Memory B cell (primary cell): ENCODE data around the gene RAPGEF5.
A peak's percentile ranks its signal among the peaks of the same experiment; 100 is the strongest.

Experiments
- ATAC-seq: fragments of 150-1000 bp; cut with Tn5 transposase; 2 replicates; pipeline ENCODE4 v1.10.0; 2021; ENCODE audit warnings: low read depth, mild to moderate bottlenecking, moderate library complexity
- DNase-seq, 2 donors: peaks; one replicate each; pipeline ENCODE4 v3.0.0; 2022; ENCODE audit warnings: low spot score in 2 of 2
- H3K27ac Mint-ChIP-seq: one replicate; pipeline ENCODE4 v1.8.0; 2022; ENCODE audit warnings: mild to moderate bottlenecking, moderate library complexity, mixed read lengths
- H3K27me3 Mint-ChIP-seq: one replicate; pipeline ENCODE4 v1.8.0; 2022; ENCODE audit warnings: mixed read lengths
- H3K36me3 Mint-ChIP-seq: one replicate; pipeline ENCODE4 v1.8.0; 2022; ENCODE audit warnings: mild to moderate bottlenecking, mixed read lengths
- H3K4me1 Mint-ChIP-seq: one replicate; pipeline ENCODE4 v1.8.0; 2022; ENCODE audit warnings: mixed read lengths
- H3K4me3 Mint-ChIP-seq: one replicate; pipeline ENCODE4 v1.8.0; 2022; ENCODE audit warnings: mild to moderate bottlenecking, moderate library complexity, mixed read lengths
- H3K9me3 Mint-ChIP-seq: one replicate; pipeline ENCODE4 v1.8.0; 2022; ENCODE audit warnings: mixed read lengths

RAPGEF5 gene

GRCh38 chr7:22300839-22301238 lies 56.1 kb downstream of the RAPGEF5 start:
- Mint-ChIP-seq H3K9me3 (no peaks in the 10 kb centered on the region), H3K4me1 (no peaks in the 10 kb centered on the region), H3K4me3 (no peak overlapping the region), H3K27me3 (no peaks in the 10 kb centered on the region), H3K36me3 (no peaks in the 10 kb centered on the region), H3K27ac (no peak overlapping the region)
- DNase-seq (no peak), ATAC-seq (no peak)

- H3K27me3 Mint-ChIP-seq, result peaks cover 2% of the 10 kb centered on the region
- no peak overlapping the region for H3K4me3 Mint-ChIP-seq
- H3K36me3 Mint-ChIP-seq, result no peaks in the 10 kb centered on the region
- H3K27ac Mint-ChIP-seq, result no peak overlapping the region
- H3K9me3 Mint-ChIP-seq, result no peaks in the 10 kb centered on the region
- ATAC-seq, result no peak
- H3K4me1 Mint-ChIP-seq, result no peaks in the 10 kb centered on the region
- no peak for DNase-seq
Measured at GRCh38 chr7:22296916-22297315, 60.0 kb downstream of the RAPGEF5 start.

- Mint-ChIP-seq H3K4me3 (no peak overlapping the region), H3K36me3 (no peaks in the 10 kb centered on the region), H3K27ac (no peak overlapping the region), H3K4me1 (no peaks in the 10 kb centered on the region), H3K9me3 (no peaks in the 10 kb centered on the region), H3K27me3 (peaks cover 2% of the 10 kb centered on the region)
- ATAC-seq (no peak), DNase-seq (no peak)
Measured at GRCh38 chr7:22296265-22296566, 60.7 kb downstream of the RAPGEF5 start.

GRCh38 chr7:22295402-22296264 lies 61.3 kb downstream of the RAPGEF5 start:
- no peaks in the 10 kb centered on the region for H3K4me1 Mint-ChIP-seq
- H3K27ac Mint-ChIP-seq, result no peak overlapping the region
- no peak for ATAC-seq

GRCh38 chr7:22292531-22292930 lies 64.4 kb downstream of the RAPGEF5 start:
- no peaks in the 10 kb centered on the region for H3K9me3 Mint-ChIP-seq
- peaks cover 7% of the 10 kb centered on the region for H3K27me3 Mint-ChIP-seq
- H3K36me3 Mint-ChIP-seq, result no peaks in the 10 kb centered on the region
- H3K27ac Mint-ChIP-seq, result no peak overlapping the region
- DNase-seq, result no peak
- no peaks in the 10 kb centered on the region for H3K4me1 Mint-ChIP-seq
- ATAC-seq, result no peak
- H3K4me3 Mint-ChIP-seq, result no peak overlapping the region

More at GRCh38 chr7:22295402-22296264, 61.3 kb downstream of the RAPGEF5 start:
- DNase-seq, result no peak
- H3K9me3 Mint-ChIP-seq, result no peaks in the 10 kb centered on the region
- peaks cover 2% of the 10 kb centered on the region for H3K27me3 Mint-ChIP-seq
- H3K36me3 Mint-ChIP-seq, result no peaks in the 10 kb centered on the region
- no peak overlapping the region for H3K4me3 Mint-ChIP-seq

- H3K27me3 Mint-ChIP-seq, result peaks cover 7% of the 10 kb centered on the region
- ATAC-seq, result no peak
- no peak overlapping the region for H3K27ac Mint-ChIP-seq
- no peaks in the 10 kb centered on the region for H3K9me3 Mint-ChIP-seq
- no peaks in the 10 kb centered on the region for H3K4me1 Mint-ChIP-seq
- no peaks in the 10 kb centered on the region for H3K36me3 Mint-ChIP-seq
- DNase-seq, result no peak
- no peak overlapping the region for H3K4me3 Mint-ChIP-seq
Measured at GRCh38 chr7:22291977-22292376, 65.0 kb downstream of the RAPGEF5 start.

- H3K4me3 Mint-ChIP-seq, result no peak overlapping the region
Measured at GRCh38 chr7:22288202-22288601, 68.8 kb downstream of the RAPGEF5 start.

GRCh38 chr7:22287412-22287811 lies 69.5 kb downstream of the RAPGEF5 start:
- Mint-ChIP-seq H3K36me3 (no peaks in the 10 kb centered on the region), H3K9me3 (no peaks in the 10 kb centered on the region), H3K4me3 (no peak overlapping the region), H3K27me3 (peaks cover 7% of the 10 kb centered on the region), H3K4me1 (no peaks in the 10 kb centered on the region), H3K27ac (no peak overlapping the region)
- DNase-seq (no peak), ATAC-seq (peak; percentile 22)

More at GRCh38 chr7:22288202-22288601, 68.8 kb downstream of the RAPGEF5 start:
- Mint-ChIP-seq H3K36me3 (no peaks in the 10 kb centered on the region), H3K27ac (no peak overlapping the region), H3K27me3 (peaks cover 7% of the 10 kb centered on the region), H3K9me3 (no peaks in the 10 kb centered on the region), H3K4me1 (no peaks in the 10 kb centered on the region)
- DNase-seq (no peak), ATAC-seq (no peak)

- Mint-ChIP-seq H3K27me3 (peaks cover 7% of the 10 kb centered on the region), H3K9me3 (no peaks in the 10 kb centered on the region), H3K36me3 (no peaks in the 10 kb centered on the region), H3K27ac (no peak overlapping the region), H3K4me3 (no peak overlapping the region), H3K4me1 (no peaks in the 10 kb centered on the region)
- DNase-seq (no peak), ATAC-seq (no peak)
Measured at GRCh38 chr7:22286436-22286835, 70.5 kb downstream of the RAPGEF5 start.

GRCh38 chr7:22281481-22281880 lies 75.5 kb downstream of the RAPGEF5 start:
- Mint-ChIP-seq H3K4me1 (no peaks in the 10 kb centered on the region), H3K9me3 (no peaks in the 10 kb centered on the region), H3K36me3 (no peaks in the 10 kb centered on the region), H3K4me3 (no peak overlapping the region), H3K27ac (no peak overlapping the region), H3K27me3 (peaks cover 3% of the 10 kb centered on the region)
- no peak for DNase-seq
- no peak for ATAC-seq

- no peak overlapping the region for H3K27ac Mint-ChIP-seq
- no peaks in the 10 kb centered on the region for H3K36me3 Mint-ChIP-seq
- no peak overlapping the region for H3K4me3 Mint-ChIP-seq
- no peaks in the 10 kb centered on the region for H3K9me3 Mint-ChIP-seq
- DNase-seq, result no peak
- H3K27me3 Mint-ChIP-seq, result peaks cover 1% of the 10 kb centered on the region
- no peaks in the 10 kb centered on the region for H3K4me1 Mint-ChIP-seq
- ATAC-seq, result no peak
Measured at GRCh38 chr7:22280031-22280430, 76.9 kb downstream of the RAPGEF5 start.

GRCh38 chr7:22278660-22279059 lies 78.3 kb downstream of the RAPGEF5 start:
- Mint-ChIP-seq H3K4me1 (no peaks in the 10 kb centered on the region), H3K27ac (no peak overlapping the region), H3K27me3 (peaks cover 1% of the 10 kb centered on the region), H3K4me3 (no peak overlapping the region), H3K9me3 (no peaks in the 10 kb centered on the region), H3K36me3 (no peaks in the 10 kb centered on the region)
- DNase-seq (no peak), ATAC-seq (no peak)

- Mint-ChIP-seq H3K36me3 (no peaks in the 10 kb centered on the region), H3K9me3 (no peaks in the 10 kb centered on the region), H3K27ac (no peak overlapping the region), H3K27me3 (peaks cover 1% of the 10 kb centered on the region), H3K4me3 (no peak overlapping the region), H3K4me1 (no peaks in the 10 kb centered on the region)
- ATAC-seq (no peak), DNase-seq (no peak)
Measured at GRCh38 chr7:22277375-22277774, 79.6 kb downstream of the RAPGEF5 start.

GRCh38 chr7:22275661-22276060 lies 81.3 kb downstream of the RAPGEF5 start:
- no peak overlapping the region for H3K4me3 Mint-ChIP-seq
- no peak for DNase-seq
- no peaks in the 10 kb centered on the region for H3K9me3 Mint-ChIP-seq

GRCh38 chr7:22271311-22271710 lies 85.6 kb downstream of the RAPGEF5 start:
- H3K36me3 Mint-ChIP-seq, result no peaks in the 10 kb centered on the region
- H3K9me3 Mint-ChIP-seq, result no peaks in the 10 kb centered on the region
- H3K4me1 Mint-ChIP-seq, result no peaks in the 10 kb centered on the region
- DNase-seq (no peak), ATAC-seq (no peak)
- H3K27me3 Mint-ChIP-seq, result peaks cover 1% of the 10 kb centered on the region
- H3K4me3 Mint-ChIP-seq, result no peak overlapping the region
- H3K27ac Mint-ChIP-seq, result no peak overlapping the region

More at GRCh38 chr7:22275661-22276060, 81.3 kb downstream of the RAPGEF5 start:
- Mint-ChIP-seq H3K36me3 (no peaks in the 10 kb centered on the region), H3K27me3 (peaks cover 1% of the 10 kb centered on the region), H3K4me1 (no peaks in the 10 kb centered on the region), H3K27ac (no peak overlapping the region)
- no peak for ATAC-seq
